ENCODE results near the gene ZMIZ2.
A peak's percentile ranks its signal among the peaks of the same experiment; 100 is the strongest.

ZMIZ2 gene

GRCh38 chr7:44771358-44771757 is 22.7 kb downstream of the ZMIZ2 start:
- H3K4me1 ChIP-seq (ENCODE audit: control insufficient read depth, insufficient read depth, low read length): peaks cover 5% of the 10 kb centered on the region; the same call in 1 of the 2 replicates
- TF ChIP-seq ZFP37 (tag by site-specific recombination; IDR thresholded peaks at IDR 0.05): no peak
- no peak for TF ChIP-seq EGR2 (tag by site-specific recombination; IDR thresholded peaks at IDR 0.05; ENCODE audit: low read depth)
- TF ChIP-seq BCL11A (tag by site-specific recombination; IDR thresholded peaks at IDR 0.05; ENCODE audit: low read depth): no peak
- no peak for TF ChIP-seq ZNF274 (IDR thresholded peaks at IDR 0.05; ENCODE audit: low read length)
- no peak for TF ChIP-seq ZNF274 (tag by site-specific recombination; IDR thresholded peaks at IDR 0.05; ENCODE audit: borderline replicate concordance)
- TF ChIP-seq ZNF416 (tag by site-specific recombination; IDR thresholded peaks at IDR 0.05): no peak
- no peak for TF ChIP-seq ZBTB48 (tag by site-specific recombination; IDR thresholded peaks at IDR 0.05)
- CTCF ChIA-PET: no interaction called here

GRCh38 chr7:44772440-44772839 is 23.8 kb downstream of the ZMIZ2 start:
- peak; percentile 80 for TF ChIP-seq ZNF664 (tag by site-specific recombination; IDR thresholded peaks at IDR 0.05)
- TF ChIP-seq ZNF335 (tag by site-specific recombination; conservative IDR thresholded peaks at IDR 0.05): peak; percentile 57; the same call in 1 of the 2 replicates
- no peak for TF ChIP-seq ZNF112 (tag by site-specific recombination; IDR thresholded peaks at IDR 0.05)
- no peak for TF ChIP-seq ZIC2 (tag by site-specific recombination; IDR thresholded peaks at IDR 0.05)
- no peak for TF ChIP-seq PRDM10 (tag by site-specific recombination; IDR thresholded peaks at IDR 0.05)
- CTCF ChIA-PET: interaction anchor here (0.6 to 1.4 kb wide), 3 partner anchors 184 to 339 kb away, joined by 3 to 4 read pairs (median 4); partner anchors contain the start of genes MYO1G and TBRG4
- no peak overlapping the region for H3K4me3 ChIP-seq (ENCODE audit: low read depth, low read length)
- peaks cover 5% of the 10 kb centered on the region; the same call in 1 of the 2 replicates for H3K4me1 ChIP-seq (ENCODE audit: control insufficient read depth, insufficient read depth, low read length)
- H3K36me3 ChIP-seq (ENCODE audit: control insufficient read depth in 2 of 2, insufficient read depth in 1 of 2, low read length in 2 of 2): peaks cover 0 to 3% of the 10 kb centered on the region in 2 experiments; a peak in 1 of 3 replicates
- POLR2A ChIA-PET: interaction anchor here (0.6 kb wide), 1 partner anchor 31 kb away, joined by 3 read pairs; no protein-coding TSS in a partner anchor
- no peak overlapping the region for H3K27ac ChIP-seq (ENCODE audit: extremely low read depth, low read depth, low read length)
- no peaks in the 10 kb centered on the region for H3K9me3 ChIP-seq (ENCODE audit: control insufficient read depth, insufficient read depth, low read depth, low read length)

More at GRCh38 chr7:44771358-44771757, 22.7 kb downstream of the ZMIZ2 start:
- peaks cover 0 to 14% of the 10 kb centered on the region in 2 experiments; a peak in 1 of 3 replicates for H3K36me3 ChIP-seq (ENCODE audit: control insufficient read depth in 2 of 2, insufficient read depth in 1 of 2, low read length in 2 of 2)
- no peaks in the 10 kb centered on the region for H3K9me3 ChIP-seq (ENCODE audit: control insufficient read depth, insufficient read depth, low read depth, low read length)
- POLR2A ChIA-PET: interaction anchor here (0.8 kb wide), 1 partner anchor 165 kb away, joined by 3 read pairs; the partner anchor contains the start of gene OGDH
- H3K4me3 ChIP-seq (ENCODE audit: low read depth, low read length): no peak overlapping the region
- no peak overlapping the region for H3K27ac ChIP-seq (ENCODE audit: extremely low read depth, low read depth, low read length)

GRCh38 chr7:44772867-44773266 is 24.2 kb downstream of the ZMIZ2 start:
- CTCF ChIA-PET: interaction anchor here (0.6 to 1.4 kb wide), 3 partner anchors 184 to 339 kb away, joined by 3 to 4 read pairs (median 4); partner anchors contain the start of genes MYO1G and TBRG4
- Histone ChIP-seq H3K36me3 (ENCODE audit: control insufficient read depth in 2 of 2, insufficient read depth in 1 of 2, low read length in 2 of 2) (no peaks in the 10 kb centered on the region), H3K27ac (ENCODE audit: extremely low read depth, low read depth, low read length) (no peak overlapping the region), H3K9me3 (ENCODE audit: control insufficient read depth, insufficient read depth, low read depth, low read length) (no peaks in the 10 kb centered on the region), H3K4me1 (ENCODE audit: control insufficient read depth, insufficient read depth, low read length) (peaks cover 2% of the 10 kb centered on the region; the same call in 1 of the 2 replicates), H3K4me3 (ENCODE audit: low read depth, low read length) (no peak overlapping the region)
- no peak for TF ChIP-seq ZBTB11 (tag by site-specific recombination; conservative IDR thresholded peaks at IDR 0.05; ENCODE audit: low read depth)
- 0 out of 2 replicates have a peak, but pooled peaks have one; percentile 22 for TF ChIP-seq CTCF (tag by site-specific recombination; IDR thresholded peaks at IDR 0.05)
- POLR2A ChIA-PET: interaction anchor here (0.6 kb wide), 1 partner anchor 30 kb away, joined by 3 read pairs; no protein-coding TSS in a partner anchor
